GM12801 (cell line): ENCODE results near the gene STK16.

ENCODE experiments used
- TF ChIP-seq, protein P1 (sequence below): IDR thresholded peaks from one replicate; pipeline ENCODE4 v1.5.1; 2011; ENCODE audit warnings: control low read depth; ENCODE audit not compliant: insufficient read length; ENCODE audit errors: extremely low read depth

The STK16 gene

DNA sequence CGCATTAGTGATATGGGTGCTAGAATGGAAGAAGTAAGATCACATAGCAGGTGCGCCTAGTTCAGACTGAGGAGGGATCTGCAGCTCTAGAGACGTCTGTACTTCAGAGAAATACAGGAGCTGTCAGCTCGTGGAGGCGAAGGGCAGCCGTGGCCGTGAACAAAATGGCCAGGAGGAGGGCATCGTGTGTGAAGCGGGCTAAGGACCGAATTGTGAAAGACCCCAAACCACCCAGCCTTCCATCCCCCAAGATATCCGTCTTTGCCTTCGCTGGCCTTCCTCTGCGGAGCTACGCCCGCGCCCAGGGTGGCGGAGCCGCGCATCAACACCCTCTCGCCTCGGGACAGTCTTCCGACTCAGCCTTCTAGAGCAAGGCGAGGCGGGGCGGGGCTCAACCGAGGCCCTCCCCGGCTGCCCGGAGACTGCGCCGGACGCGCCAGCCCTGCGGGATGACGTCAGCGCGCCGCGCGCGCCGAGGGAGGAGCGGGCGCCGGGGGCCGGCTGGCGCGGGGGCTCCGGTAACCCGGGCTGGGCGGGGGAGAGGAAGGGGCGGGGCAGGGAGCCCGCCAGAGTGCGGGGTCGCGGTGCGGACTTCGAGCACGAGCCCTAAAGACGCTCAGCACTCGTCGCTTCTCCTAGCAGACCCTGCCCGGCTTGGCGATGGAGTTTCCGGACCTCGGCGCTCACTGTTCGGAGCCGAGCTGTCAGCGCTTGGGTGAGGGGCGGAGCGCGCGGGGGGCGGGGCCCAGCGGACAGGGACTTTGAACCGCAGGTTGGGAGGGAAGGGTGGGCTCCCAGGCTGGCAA is 38.7 kb upstream of the STK16 start, which contains the start of gene ZFAND2B:
Gene ZFAND2B (plus strand): TSS at position 455 of the 806 bp plus-strand sequence. CDS start 206 bp downstream, at position 661.
- TF ChIP-seq, protein P1, sequence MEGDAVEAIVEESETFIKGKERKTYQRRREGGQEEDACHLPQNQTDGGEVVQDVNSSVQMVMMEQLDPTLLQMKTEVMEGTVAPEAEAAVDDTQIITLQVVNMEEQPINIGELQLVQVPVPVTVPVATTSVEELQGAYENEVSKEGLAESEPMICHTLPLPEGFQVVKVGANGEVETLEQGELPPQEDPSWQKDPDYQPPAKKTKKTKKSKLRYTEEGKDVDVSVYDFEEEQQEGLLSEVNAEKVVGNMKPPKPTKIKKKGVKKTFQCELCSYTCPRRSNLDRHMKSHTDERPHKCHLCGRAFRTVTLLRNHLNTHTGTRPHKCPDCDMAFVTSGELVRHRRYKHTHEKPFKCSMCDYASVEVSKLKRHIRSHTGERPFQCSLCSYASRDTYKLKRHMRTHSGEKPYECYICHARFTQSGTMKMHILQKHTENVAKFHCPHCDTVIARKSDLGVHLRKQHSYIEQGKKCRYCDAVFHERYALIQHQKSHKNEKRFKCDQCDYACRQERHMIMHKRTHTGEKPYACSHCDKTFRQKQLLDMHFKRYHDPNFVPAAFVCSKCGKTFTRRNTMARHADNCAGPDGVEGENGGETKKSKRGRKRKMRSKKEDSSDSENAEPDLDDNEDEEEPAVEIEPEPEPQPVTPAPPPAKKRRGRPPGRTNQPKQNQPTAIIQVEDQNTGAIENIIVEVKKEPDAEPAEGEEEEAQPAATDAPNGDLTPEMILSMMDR: no peak

DNA sequence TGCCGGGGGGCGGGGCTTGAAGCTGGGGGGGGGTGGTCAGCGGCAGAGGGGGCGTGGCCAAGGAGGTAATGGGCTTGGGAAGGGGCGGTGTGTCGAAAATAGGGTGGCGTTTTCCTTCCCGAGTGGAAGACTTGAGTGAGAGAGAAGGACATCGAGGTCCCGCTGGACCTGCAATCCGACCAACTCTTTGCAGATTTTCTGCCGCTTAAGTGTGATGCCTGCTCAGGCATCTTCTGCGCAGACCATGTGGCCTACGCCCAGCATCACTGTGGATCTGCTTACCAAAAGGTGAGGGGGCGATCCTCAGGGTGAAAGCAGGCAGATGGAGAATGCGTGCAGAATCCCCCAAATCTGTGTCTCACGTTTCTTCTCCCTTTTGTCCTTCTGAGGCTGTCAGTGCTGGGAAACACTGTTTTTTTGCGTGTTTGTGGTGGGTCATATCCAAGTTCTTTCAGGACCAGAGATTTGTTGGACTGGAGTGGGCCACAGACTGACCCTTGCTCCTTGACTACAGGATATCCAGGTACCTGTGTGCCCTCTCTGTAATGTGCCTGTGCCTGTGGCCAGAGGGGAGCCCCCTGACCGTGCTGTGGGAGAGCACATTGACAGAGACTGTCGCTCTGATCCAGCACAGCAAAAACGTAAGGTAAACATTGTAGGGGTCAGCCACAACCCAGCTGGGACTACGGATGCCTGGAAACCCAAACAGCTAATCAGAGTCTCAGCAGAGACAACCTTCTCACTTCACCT is 38.0 kb upstream of the STK16 start:
- TF ChIP-seq, protein P1: no peak

DNA sequence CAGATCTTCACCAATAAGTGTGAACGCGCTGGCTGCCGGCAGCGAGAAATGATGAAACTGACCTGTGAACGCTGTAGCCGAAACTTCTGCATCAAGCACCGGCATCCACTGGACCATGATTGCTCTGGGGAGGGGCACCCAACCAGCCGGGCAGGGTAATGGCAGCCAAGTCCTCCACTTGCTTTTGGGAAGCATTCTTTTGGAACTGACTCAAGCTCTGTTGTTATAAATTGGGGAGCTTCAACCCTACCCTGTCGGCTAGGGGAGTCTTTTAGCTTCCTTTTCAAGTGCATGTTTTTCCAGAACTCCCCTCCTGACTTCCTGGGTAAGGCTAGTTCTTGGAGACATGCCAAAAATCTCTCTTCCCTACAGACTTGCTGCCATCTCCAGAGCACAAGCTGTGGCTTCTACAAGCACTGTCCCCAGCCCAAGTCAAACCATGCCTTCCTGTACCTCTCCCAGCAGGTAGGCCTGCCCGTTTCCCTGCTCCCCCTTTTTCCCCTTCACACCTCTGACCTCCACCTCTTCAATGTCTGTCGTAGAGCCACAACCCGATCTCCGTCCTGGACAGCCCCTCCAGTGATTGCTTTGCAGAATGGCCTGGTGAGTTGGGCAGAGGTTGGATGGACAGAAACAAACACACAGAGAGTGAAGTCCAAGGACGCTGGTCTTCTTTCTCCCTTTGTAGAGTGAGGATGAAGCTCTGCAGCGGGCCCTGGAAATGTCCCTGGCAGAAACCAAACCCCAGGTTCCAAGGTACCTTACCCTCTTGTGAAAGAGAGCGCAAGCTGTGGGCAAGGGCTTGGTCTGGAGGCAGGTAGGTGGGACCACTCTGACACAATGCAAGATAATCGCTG is 37.2 kb upstream of the STK16 start:
- TF ChIP-seq, protein P1: no peak

DNA sequence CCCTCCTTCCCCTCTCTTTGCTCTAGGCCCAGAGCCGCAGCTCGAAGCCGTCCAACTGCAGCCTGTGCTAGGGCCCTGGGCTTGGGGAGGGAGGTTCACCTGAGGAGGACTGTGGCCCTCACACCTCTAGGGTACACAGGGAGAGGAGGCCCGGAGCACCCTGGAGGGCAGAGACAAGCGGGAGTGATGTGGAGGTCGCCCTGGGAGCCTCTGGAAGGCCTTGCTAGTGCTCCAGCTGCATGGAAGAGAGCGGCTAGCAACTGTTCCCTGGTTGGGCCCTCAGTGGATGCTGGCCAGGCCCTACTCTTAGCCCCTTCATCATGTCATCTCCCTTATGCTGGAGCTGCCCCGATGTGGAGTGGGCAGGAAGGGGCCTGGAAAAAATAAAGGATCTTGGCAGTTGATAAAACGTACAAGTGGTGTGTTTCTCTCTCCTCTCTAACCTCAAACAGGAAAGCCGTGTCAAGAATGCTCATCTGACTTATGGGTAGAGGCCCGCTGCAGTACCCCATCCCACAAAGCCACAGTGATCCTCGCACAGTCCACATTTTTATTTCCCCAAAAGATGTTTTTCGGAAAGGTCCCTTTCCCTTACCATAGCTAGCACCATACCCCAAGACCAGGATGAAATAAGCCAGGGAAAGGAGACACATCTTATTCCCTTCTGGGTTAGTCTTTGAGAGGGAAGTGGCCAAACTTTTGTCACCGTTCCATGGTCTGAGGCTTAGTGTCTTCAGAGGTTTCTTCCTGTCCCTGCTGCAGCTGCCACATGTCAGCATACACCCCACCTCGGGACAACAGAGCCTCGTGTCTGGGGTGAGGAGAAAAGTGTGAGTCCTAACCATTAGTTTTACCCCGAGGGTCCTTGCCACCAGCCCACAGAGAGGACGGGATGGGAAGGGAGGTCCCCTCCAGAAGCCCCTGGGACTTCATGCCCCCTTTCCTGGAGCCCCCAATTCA is 35.8 kb upstream of the STK16 start:
- TF ChIP-seq, protein P1: no peak

DNA sequence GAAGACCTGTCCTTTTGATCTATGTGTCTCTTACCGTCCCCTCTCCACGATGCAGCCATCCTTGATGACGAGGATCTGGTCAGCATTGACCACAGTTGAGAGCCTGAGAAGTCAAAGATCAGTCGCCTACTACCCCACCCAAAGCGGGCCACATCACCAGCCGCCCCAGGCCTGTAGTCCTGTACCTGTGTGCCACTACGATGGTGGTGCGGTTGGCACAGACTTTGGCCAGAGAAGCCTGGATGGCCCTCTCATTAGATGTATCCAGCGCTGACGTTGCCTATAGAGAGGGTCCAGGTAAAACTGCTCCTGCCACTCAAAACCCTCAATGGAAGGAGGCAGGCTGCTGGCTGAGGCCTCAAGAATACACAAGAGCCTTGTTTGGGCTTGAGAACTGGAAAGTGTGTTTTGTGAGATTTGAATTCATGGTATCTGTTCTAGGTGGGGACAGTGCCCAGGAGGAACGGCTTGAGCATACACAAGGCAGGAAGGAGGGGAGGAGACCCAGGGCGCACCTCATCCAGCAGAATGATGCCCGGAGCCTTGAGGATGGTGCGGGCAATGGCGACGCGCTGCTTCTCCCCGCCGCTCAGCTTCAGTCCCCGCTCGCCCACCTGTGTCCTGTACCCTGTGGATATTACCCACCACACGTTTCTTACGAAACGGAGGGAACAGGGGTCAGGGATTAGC is 34.9 kb upstream of the STK16 start:
- TF ChIP-seq, protein P1: no peak

DNA sequence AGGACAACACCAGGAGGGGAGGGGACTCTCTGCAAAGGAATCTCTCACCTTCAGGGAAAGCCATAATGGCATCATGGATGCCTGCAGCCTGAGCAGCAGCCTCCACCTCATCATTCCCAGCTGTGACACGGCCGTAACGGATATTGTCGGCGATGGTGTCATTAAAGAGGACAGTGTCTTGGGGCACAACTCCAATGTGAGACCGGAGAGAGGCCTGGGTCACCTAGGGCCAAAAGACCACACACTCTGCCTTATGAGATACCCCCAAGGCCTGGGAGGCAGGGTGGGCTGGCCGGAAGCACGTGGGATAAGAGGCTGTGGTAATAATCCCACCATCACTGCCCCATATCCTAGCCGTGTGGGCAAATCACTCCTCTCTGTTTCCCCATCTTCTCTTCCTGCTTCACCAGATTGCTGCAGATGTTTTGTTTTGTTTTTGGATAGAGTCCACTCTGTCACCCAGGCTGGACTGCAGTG is 34.4 kb upstream of the STK16 start:
- TF ChIP-seq, protein P1: no peak
